Suppressor macrophage treated with lipopolysaccharide for 4 hours (primary cell): ENCODE measurements around the gene TMEM114.
"Not testable (repeated sequence)": the region's sequence is repeated elsewhere in the genome, so short reads cannot be mapped to it uniquely, and the experiment has no call there.

Experiments used
- DNase-seq: peaks from one replicate; pipeline ENCODE4 v3.0.0-alpha.2; 2020

The TMEM114 gene

DNA sequence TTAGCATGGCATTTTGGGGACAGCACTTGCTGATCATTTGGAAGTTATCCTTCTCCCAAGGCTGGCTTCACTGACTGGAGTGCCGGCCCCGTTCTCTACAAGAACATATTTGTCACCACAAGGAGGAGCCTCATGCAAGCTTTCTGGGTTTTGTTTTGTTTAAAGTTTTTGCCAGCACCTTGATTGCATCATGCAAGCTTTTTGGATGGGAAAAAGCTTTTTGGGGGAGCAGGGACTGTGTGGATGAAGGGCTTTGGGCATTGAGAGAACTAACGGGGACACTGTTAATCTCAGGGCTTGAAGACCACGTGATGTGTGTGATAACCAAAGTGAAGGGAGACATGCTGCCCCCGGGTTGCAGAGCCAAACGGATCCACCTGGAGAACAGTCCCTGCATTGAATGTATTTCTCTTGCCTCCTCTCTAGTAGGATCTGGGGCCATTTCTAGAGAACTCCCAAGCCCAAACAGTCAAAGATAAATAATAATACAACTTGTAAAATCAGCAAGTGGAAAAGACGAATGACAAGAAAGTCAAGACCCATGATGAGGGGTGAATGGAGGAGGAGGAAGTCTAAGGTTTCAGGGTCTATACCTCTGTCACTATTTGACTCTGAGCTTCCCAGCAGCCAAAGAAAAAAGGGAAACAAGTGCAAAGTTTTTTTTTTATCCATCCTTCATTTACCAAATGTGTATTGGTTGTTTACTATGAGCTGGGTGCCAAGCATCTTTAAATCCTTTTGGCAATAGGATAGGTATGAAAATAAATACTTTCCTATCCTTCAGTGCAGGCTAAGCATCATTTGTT is 17.2 kb downstream of the TMEM114 start:
- no peak for DNase-seq

DNA sequence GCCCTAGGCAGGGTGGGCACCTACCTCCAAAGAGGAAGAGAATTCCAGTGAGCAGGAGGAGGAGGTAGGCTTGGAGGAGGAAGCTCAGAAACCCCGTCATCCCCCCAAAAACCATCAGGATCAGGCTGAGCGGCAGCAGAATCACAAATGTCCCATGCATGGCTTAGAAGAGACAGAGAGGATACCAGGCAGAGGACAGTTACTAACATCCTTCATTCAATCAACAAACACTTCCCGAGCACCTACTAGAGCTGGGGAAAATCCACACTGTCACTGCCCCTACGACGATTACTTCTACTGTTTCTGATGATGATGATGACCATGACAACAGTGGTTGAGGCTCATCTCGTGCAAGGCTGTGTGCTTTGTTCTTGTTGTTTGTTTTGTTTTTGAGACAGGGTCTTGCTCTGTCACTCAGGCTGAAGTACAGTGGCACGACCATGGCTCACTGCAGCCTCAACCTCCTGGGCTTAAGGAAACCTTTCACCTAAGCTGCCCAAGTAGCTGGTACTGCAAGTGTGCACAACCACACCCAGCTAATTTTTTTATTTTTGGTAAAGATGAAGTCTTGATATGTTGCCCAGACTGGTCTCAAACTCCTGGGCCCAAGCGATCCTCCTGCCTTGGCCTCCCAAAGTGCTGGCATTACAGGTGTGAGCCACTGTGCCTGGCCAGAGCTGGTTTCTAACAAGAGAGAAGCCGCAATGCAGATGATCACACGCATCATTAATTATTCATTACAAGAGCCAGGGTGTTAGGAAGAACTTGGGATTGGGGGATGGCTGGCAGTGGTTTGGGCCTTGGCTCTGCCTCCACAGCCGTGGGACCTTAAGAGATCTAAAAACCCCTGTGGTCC is 18.0 kb downstream of the TMEM114 start:
- DNase-seq = no peak

DNA sequence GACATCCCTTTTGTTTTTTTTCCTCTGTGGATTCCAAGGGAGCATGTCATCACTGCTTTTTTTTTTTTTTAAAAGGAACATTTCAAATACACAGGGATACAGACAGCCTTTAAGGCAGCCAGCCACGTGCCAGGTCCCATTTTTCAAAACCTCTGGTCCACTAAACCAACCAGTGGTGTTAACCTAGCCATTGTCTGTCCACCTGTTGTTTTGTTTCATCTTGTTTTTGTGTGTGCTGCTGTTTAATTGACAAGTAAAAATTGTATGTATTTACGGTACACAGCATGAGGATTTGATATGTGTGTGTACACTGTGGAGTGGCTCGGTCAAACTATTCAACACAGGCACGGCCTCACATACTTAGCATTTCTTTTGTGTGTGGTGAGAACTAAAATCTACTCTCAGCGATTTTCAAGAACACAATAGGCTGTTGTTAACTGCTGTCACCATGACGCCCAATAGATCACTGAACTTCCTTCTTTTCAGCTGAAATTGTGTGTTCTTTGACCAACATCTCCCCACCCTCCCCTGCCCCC is 19.2 kb downstream of the TMEM114 start:
- DNase-seq = peak; percentile 57

DNA sequence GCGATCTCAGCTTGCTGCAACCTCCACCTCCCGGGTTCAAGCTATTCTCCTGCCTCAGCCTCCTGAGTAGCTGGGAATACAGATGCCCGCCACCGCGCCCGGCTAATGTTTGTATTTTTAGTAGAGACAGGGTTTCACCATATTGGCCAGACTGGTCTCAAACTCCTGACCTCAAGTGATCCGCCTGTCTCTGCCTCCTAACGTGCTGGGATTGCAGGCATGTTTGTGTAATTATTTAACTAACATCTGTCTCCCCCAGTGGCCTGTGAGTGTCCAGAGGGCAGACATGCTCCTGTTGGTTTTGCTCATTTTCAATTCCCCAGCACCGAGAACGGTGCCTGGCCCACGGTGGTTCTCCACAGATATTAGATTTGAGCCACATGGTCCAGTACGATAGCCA is 19.9 kb downstream of the TMEM114 start:
- not testable (repeated sequence) for DNase-seq

DNA sequence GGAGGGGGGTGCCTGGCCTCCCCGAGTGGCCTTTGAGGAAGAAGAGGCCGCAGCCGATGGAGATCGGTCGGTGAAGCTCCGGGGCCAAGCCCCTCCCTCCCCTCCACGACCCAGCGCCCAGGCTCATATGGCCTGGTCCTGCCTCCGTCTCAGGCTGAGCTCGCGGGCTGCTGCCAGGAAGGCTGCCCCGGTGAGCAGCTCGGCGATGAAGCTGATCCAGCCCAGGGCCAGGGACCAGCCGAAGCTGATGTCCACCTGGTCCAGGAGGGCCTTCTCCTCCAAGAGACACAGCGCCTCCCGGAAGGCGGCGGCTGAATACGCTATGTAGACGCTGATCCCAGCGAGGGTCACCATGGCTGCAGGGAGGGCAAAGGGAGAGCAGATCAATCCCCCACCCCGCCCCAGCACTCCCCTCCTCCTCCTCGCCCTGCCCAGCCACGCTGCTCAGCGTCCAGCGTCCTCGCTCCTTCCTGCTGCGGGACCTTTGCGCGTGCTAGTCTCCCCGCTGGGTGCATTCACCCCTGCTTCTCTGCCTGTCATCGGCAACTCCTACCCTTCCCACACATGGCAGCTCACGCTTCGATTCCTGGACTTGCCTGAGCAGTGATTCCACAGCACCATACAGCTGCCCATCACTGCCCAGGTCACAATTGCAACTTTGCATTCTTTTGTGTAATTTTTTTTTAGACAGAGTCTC is 20.5 kb downstream of the TMEM114 start:
- DNase-seq = no peak

DNA sequence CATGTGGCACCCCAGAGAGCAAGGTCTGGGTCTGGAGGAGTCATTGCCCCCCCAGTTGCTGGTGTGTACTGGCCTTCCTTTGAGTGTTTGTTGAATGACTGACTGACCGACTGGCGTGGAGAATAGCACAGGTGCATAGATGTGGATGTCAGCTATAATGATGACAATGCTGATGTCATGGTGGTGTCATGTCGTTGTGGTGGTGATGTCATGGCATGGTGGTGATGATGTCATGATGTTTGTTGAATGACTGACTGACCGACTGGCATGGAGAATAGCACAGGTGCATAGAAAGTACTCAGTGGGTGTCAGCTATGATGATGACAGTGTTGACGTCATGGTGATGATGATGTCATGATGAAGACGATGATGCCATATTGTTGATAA is 22.1 kb downstream of the TMEM114 start:
- no peak for DNase-seq

DNA sequence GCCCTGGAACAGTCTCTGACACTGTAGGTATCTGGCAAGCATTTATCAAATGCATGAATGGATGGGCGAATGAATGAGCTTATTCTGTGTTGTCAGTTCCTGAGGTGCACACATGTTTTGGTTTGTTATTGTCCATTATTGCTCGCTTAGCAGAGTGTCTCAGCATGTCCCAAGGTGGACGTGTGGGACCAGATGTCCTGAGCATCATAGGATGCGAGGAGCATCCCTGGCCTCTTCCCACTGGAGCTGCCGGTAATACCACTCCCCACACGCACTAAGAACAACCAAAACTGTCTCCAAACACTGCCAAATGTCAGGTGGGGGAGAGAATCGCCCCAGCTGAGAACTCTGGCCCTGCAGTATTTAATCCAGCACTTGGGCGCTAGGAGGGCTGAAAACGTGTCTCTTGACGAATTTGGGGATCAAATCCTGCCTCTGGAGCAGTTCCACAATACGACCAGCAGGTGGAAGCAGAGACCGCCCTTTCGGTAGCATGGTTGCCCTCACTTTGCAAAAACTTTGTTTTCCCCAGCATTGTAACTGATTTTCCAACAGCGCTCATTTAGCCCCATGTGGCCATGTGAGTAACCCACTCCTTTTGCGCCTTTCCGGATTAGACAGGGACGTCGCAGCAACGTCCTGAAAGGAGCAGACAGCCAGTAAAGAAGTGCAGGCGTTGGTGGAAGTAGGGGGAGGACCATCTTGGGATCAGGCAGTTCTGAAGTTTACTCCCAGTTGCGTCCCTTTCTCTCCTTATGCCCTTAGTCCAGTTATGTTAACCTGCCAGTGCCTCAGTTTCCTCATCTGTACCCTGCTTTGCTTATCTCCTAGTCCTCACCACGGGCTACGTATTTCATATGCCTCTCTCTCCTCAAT is 22.7 kb downstream of the TMEM114 start:
- peak; percentile 93 for DNase-seq

DNA sequence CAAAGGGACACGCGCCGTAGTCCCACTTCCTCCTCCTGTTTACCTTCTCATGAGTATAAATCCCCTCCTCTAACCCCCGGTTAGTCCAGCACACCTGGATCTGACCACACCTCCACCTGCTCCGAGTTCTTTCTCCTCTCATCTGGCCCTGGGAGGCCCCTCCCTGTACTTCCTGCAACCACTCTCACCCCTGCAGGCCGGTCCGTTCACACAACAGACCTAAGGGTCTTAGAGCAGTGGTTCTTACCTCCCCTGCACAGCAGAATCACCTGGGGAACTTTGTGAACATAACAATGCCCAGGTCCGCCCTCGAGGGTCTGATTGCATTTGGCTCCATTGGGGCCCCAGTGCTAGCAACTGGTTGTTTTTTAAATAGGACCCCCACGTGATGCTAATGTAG is 24.8 kb downstream of the TMEM114 start:
- no peak for DNase-seq

DNA sequence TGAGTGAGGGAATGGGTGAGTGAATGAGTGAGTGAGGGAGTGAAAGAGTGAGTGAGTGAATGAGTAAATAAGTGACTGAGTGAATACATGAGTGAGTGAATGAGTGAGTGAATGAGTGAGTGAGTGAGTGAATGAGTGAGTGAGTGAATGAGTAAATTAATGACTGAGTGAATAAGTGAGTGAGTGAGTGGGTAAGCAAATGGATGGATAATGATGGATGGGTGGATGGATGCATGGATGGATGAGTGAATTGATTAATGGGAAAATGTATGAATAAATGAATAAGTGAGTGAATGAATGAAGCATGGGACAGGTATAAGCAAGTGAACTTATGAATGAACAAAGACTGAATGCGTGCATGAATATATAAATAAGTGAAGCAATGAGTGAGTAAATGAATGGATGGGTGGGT is 25.4 kb downstream of the TMEM114 start:
- no peak for DNase-seq

DNA sequence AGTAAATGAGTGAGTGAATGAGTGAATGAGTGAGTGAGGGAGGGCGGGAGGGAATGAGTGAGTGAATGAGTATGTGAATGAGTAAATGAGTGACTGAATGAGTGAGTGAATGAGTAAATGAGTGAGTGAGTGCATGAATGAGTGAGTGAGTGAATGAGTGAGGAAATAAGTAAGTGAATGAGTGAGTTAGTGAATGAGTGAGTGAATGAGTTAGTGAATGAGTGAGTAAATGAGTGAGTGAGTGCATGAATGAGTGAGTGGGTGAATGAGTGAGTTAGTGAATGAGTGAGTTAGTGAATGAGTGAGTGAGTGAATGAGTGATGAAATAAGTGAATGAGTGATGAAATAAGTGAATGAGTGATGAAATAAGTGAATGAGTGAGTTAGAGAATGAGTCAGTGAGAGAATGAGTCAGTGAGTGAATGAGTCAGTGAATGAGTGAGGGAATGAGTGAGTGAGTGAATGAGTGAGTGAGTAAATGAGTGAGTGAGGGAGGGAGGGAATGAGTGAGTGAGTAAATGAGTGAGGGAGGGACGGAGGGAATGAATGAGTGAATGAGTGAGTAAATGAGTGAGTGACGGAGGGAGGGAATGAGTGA is 26.3 kb downstream of the TMEM114 start:
- not testable (repeated sequence) for DNase-seq

DNA sequence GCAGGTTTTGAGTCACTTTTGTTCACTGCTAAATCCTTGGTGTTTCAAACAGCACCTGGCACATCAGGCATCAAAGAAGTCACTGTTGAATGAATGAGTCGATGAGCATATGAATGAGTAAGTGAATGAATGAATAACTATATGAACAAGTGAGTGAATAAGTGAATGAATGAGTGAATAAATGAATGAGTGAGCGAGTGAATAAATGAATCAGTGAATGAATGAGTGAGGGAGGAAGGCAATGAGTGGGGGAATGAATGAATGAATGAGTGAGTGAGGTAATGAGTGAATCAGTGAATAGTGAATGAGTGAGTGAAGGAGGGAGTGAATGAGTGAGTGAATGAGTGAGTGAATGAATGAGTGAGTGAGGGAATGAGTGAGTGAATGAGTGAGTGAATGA is 28.8 kb downstream of the TMEM114 start:
- no peak for DNase-seq

DNA sequence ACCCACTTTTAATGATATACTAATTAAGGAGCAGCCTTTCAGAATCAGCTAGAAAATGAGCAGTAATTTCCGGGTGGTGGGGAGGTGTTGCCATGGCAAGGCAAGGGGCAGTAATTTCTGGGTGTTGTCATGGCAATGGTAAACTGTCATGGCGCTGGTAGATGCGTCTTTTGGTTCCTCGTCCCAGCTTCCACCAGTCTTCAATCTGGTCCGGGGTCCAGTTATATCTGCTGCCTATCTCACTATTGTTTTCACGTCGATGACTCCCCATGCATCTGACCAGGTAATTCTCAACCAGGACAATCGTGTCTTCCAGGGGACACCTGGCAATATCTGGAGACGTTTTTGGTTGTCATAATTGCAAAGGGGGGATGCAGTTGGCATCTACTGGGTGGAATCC is 34.9 kb downstream of the TMEM114 start:
- DNase-seq = no peak

DNA sequence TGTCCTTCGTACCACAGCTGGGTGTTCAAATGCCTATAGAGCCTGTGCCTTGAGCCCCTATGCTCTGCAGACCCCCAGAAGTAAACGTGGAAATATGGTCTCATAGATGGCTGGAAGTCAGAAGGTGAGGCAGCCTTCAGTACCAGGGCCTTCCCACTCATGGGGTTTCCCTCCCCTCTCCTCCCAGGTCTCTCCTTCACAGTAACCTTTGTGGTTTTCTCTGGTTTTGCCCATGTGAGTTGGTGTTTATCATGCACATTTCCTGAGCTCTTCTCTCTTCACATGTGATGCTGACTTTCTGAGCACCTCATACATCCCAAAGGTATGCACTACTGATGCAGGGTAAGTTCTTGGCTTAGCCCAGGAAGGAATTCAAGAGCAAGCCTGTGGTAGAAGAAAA is 35.4 kb downstream of the TMEM114 start:
- no peak for DNase-seq

DNA sequence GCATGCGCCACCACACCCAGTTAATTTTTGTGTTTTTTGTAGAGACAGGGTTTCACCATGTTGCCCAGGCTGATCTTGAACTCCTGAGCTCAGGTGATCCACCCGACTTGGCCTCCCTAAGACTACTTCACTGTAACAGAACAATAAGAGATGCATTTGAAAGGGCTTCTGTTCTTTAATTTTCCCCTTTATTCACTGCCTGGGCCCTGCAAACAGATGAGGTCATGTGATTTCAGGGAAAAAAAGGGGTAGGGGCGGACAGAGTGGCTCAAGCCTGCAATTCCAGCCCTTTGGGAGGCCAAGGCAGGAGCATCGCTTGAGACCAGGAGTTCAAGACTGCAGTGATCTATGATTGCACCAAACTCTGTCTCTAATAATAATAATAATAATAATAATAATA is 36.3 kb downstream of the TMEM114 start:
- DNase-seq = no peak

DNA sequence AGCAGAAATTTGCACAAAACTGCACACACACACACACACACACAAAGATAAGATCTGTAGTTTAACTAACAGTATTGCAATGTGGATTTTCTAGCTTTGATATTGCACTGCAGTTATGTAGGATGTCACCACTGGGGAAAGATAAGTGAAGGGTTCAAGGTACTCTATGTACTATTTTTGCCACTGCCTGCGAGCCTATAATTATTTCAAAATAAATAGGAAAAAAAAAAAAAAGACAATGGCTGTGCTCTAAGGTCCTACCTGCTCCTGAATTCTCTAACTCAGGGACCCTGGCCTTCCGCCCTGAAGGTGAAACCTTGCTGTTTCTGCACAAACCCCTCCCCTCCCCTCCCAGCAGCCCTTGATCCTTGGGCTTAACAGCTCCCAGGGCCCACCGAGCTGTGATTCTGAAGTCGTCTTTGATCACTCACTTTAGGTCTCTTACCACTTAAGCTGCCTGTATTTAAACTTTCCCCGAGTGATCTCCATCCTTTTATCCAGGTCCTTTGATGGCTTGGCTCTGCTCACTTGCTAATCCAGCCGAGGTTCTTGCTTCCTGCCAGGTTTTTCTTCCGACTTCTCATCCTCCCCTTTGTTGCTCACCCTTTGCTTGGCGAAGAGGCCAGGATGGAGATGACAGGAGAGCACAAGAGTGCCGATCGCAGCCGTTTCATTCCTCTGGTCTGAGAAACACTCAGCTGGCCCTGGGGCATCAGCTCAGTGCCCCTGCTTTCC is 37.7 kb downstream of the TMEM114 start:
- no peak for DNase-seq

DNA sequence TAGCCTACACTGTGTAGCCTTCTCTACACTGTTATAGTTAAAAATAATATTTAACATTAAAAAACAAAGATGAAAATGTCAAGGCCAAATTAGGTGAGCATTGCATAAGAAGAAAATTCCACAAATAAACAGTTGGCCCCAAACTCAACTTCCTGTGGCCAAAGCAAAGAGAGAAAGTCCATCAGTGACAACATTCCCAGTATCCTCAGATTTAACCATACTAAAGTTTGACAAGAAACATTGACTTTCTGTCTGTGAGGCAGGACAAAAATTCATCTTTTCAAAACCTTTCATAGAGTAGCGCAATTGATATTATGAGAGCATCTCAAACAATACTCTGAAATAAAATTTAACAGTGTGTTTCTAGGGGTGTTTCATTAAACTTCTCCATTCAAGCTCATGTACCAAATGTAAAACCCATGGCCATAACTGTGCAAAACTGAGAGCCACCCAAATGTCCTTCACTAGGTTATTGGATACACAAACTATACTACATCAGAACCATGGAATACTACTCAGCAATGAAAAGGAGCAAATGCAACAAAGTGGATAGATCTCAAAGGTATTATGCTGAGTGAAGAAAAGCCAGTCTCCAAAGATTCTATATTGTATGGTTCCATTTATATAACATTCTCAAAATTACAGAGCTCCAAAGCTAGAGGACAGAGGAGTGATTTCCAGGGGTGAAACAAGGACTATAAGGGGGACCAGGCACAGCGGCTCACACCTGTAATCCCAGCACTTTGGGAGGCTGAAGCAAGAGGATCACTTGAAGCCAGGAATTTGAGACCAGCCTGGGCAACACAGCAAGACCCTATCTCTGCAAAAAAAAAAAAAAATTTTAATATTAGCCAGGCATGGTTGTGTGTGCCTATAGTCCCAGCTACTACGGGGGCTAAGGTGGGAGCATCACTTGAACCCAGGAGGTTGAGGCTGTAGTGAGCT is 38.7 kb downstream of the TMEM114 start:
- DNase-seq = no peak

DNA sequence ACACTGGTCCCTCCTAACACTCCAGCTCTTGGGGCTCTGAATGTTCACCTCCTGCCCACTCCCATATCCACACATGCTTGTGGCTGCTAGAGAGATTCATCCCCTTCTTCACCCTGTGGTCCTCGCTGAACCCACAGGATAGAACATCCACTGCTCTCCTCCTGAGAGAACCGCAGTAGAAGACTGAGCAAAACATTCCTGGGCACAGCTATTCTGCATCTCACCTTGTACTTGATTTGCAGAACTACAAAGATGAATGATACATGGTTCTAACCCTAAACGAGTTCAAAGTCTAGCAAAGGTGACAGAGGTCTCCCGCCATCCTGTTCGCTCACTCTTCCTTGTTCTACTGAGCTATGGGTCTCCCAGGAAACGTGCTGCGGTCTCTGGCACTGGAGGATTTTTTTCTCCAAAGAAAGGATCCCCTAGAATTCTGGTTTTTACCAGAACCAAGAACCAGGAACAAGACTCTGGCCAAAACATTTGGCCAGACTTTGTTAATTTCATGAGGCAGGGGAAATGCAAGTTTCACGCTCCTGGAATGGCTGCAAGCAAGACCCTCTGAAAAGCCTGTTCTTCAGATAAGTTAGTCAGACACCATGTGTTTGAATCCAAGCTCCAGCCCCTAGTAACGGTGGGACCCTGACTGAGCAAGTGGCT is 39.5 kb downstream of the TMEM114 start:
- DNase-seq = no peak

DNA sequence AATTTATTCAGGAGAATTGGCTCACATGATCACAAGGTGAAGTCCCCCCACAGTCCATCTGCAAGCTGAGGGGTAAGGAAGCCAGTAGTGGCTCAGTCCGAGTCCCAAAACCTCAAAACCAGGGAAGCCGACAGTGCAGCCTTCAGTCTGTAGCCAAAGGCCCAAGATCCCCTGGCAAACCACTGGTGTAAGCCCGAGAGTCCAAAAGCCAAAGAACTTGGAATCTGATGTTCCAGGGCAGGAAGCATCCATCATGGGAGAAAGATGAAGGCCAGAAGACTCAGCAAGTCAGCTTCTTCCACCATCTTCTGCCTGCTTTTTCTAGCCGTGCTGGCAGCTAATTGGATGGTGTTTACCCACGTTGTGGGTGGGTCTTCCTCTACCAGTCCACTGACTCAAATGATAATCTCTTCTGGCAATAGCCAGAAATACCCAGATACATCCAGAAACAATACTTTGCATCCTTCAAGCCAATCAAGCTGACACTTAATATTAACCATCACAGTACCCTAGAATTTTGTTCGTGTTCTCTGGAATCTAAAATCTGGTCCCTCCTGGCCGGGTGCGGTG is 40.4 kb downstream of the TMEM114 start:
- no peak for DNase-seq

DNA sequence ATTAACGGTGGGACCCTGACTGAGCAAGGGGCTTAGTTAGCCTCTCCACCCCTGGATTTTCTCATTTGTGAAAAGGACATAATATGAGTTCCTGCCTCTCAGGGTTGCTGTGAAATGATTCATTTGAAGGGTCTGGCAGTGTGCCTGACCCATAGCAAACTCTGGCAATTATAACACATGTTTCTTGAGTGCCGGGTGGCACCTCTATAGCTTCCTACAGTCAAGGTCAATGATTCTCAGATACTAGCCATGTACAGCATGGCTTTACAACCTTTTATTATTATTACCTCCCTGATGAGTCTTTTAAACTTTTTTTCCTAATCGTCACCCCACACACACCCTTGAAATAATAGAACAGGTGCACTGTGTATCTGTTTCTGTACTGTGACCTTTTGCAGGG is 42.1 kb downstream of the TMEM114 start:
- DNase-seq = no peak
